ENCODE measurements around the gene NEDD4. TPM values are rescaled to one million over a fixed set of nuclear protein-coding genes. Genes with fewer than 3 reads are reported as not detected.

The NEDD4 gene
- total and polyA plus RNA-seq, 10 of the 15 experiments (the other 5 are each of a cell fraction or from before 2014, with no cell fraction given): 1.3 to 7.7 (median 4.4) TPM

DNA sequence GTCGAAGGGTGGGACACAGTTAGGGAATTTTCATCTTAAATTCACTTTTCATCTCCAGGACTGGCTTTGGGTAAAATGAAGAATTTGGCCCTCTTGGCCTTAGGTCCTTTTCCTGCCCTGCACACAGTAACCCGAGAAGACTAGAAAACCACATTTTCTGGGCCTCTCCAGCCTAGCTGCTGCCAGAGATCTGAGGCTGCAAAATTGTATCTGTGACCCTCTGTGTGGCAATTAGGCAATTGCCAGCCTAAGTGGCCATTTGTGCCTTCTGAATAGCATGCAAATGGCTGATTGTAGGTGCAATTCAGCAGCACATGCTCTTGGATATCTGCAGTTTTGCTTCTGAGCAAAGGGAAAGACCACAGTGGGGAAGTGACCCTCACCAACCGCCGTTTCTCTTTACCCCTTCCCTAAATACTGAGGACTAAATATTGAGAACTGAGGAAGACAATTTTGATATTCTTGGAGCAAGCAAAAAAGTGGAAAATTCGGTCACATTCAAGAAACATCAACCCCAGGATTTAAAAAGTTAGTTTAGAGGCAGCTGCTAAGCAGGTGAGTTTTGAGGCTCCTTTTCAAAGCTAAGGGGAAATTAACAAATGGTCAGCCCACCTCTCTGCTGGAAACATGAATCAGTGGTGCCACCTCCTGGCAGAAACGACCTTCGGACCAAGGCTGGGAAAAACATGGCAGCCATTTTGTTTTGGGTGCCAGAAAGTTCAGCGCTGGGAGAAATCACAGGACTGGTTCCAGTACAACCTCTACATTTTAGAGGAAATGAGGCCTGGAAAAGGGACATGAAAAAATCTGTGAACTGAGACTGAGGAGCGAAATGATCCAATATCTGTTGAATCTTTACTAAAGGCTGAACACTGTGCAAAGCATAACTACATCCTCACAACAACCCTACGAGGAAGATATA is 193.9 kb downstream of the NEDD4 start:
- no TSS peak for BruUV-seq (replicated peaks)
- Histone ChIP-seq H3K4me3 (no peak overlapping the region), H3K79me2 (ENCODE audit: control insufficient read depth, insufficient read depth, low read length) (no peaks in the 10 kb centered on the region), H4K20me1 (ENCODE audit: control insufficient read depth, insufficient read depth) (no peaks in the 10 kb centered on the region), H3K27ac (ENCODE audit: control insufficient read depth, insufficient read depth) (no peak overlapping the region), H3K4me2 (ENCODE audit: control insufficient read depth, insufficient read depth) (peak overlapping the region; percentile 33; the same call in 1 of the 2 replicates), H3K4me1 (ENCODE audit: control insufficient read depth, insufficient read depth, low read length) (no peaks in the 10 kb centered on the region), H2AFZ (ENCODE audit: control insufficient read depth, low read depth, low read length) (peak overlapping the region; percentile 96), H3K9ac (ENCODE audit: control insufficient read depth, insufficient read depth, low read length) (no peak overlapping the region), H3K9me3 (replicated peaks; ENCODE audit: control insufficient read depth, insufficient read depth, low read length) (no peaks in the 10 kb centered on the region; the same call in 1 of the 3 replicates), H3K27me3 (replicated peaks in 1 of 2; ENCODE audit: control insufficient read depth in 2 of 2, insufficient read depth in 2 of 2, low read length in 1 of 2) (no peaks in the 10 kb centered on the region), H3K36me3 (ENCODE audit: control insufficient read depth in 2 of 2, insufficient read depth in 2 of 2, low read length in 1 of 2) (no peaks in the 10 kb centered on the region)
- intact Hi-C loops (cut with micrococcal nuclease; ENCODE audit: unreplicated experiment): loop anchor here (1.0 kb wide), 1 partner anchor 151 kb away; no protein-coding TSS in a partner anchor
- CTCF ChIA-PET: interaction anchor here (0.6 to 4.3 kb wide), 9 partner anchors 10 to 160 kb away, joined by 3 to 33 read pairs (median 4); no protein-coding TSS in a partner anchor
- RAD21 ChIA-PET (ENCODE audit: unreplicated experiment): interaction anchor here (0.7 kb wide), 1 partner anchor 286 kb away, joined by 3 read pairs; no protein-coding TSS in a partner anchor
- POLR2A ChIA-PET: no interaction called here
- WGBS (ENCODE audit: insufficient coverage, insufficient replicate concordance, low lambda C conversion rate, missing lambda C conversion rate): 36% methylated on average over 10 of the region's 10 CpGs
- DNase-seq (ENCODE audit: low read depth, low spot score) (peak; percentile 4), ATAC-seq (peak; percentile 81), FAIRE-seq (no peak)
- SMC1A ChIA-PET (ENCODE audit: uncharacterized antibody, unreplicated experiment): interaction anchor here (0.6 to 1.5 kb wide), 6 partner anchors 16 to 152 kb away, joined by 3 to 5 read pairs (median 3); no protein-coding TSS in a partner anchor
- TF ChIP-seq RAD21 (IDR thresholded peaks at IDR 0.05; ENCODE audit: insufficient read depth, low read depth, low read length) (peak; percentile 77), SMARCA5 (IDR thresholded peaks at IDR 0.05) (0 out of 2 replicates have a peak, but pooled peaks have one; percentile 27), MEF2A (IDR thresholded peaks at IDR 0.05; ENCODE audit: insufficient read depth, low read depth, low read length) (no peak), BHLHE40 (IDR thresholded peaks at IDR 0.05; ENCODE audit: borderline replicate concordance in 1 of 2, low read depth in 2 of 2, low read length in 1 of 2) (no peak), SMC3 (IDR thresholded peaks at IDR 0.05; ENCODE audit: borderline replicate concordance, low read length) (peak; percentile 87), HDAC6 (IDR thresholded peaks at IDR 0.05; ENCODE audit: unreplicated experiment) (no peak), MTA3 (IDR thresholded peaks at IDR 0.05; ENCODE audit: borderline replicate concordance, low read length) (no peak), YY1 (IDR thresholded peaks at IDR 0.05; ENCODE audit: low read depth, low read length) (peak; percentile 97), ZNF274 (IDR thresholded peaks at IDR 0.05; ENCODE audit: insufficient read depth, insufficient read length) (no peak)
- TF ChIP-seq, protein P1, sequence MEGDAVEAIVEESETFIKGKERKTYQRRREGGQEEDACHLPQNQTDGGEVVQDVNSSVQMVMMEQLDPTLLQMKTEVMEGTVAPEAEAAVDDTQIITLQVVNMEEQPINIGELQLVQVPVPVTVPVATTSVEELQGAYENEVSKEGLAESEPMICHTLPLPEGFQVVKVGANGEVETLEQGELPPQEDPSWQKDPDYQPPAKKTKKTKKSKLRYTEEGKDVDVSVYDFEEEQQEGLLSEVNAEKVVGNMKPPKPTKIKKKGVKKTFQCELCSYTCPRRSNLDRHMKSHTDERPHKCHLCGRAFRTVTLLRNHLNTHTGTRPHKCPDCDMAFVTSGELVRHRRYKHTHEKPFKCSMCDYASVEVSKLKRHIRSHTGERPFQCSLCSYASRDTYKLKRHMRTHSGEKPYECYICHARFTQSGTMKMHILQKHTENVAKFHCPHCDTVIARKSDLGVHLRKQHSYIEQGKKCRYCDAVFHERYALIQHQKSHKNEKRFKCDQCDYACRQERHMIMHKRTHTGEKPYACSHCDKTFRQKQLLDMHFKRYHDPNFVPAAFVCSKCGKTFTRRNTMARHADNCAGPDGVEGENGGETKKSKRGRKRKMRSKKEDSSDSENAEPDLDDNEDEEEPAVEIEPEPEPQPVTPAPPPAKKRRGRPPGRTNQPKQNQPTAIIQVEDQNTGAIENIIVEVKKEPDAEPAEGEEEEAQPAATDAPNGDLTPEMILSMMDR (IDR thresholded peaks at IDR 0.05 in 2 of 3, conservative IDR thresholded peaks at IDR 0.05 in 1 of 3; ENCODE audit: control insufficient read depth in 2 of 3, extremely low read depth in 1 of 3, insufficient read depth in 1 of 3, low read depth in 3 of 3, low read length in 3 of 3): peak; percentile 50 to 69 (median 63)
- TF ChIP-seq, protein P2, sequence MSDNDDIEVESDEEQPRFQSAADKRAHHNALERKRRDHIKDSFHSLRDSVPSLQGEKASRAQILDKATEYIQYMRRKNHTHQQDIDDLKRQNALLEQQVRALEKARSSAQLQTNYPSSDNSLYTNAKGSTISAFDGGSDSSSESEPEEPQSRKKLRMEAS (IDR thresholded peaks at IDR 0.05; ENCODE audit: low read depth, low read length): no peak
- in situ Hi-C loops (cut with MboI): loop anchor here (5.0 kb wide), 1 partner anchor 147 kb away; no protein-coding TSS in a partner anchor

Measured in GM12878 (cell line).